ENCODE measurements around the gene TCERG1L.
"Not testable (repeated sequence)": the region's sequence is repeated elsewhere in the genome, so short reads cannot be mapped to it uniquely, and the experiment has no call there.

Gene TCERG1L

DNA sequence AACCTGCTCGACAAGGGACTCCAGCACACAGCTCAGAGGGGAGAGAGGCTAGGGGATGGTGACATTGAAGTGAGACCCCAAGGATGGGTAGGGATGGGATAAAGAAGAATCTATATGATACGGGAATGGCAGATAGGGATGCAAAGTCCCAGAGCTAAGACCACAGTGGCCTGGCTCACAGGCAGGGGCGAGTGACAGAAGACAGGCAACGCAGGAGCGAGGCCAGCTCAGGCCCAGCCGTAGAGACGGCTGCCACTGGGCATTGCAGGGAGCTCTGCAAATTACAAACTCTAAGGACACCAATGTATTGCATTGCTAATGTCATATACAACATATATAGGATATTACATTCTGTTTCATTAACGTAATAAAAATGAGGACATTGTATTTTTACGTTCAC lies 131.4 kb downstream of the TCERG1L start:
- peak; percentile 3 for DNase-seq

DNA sequence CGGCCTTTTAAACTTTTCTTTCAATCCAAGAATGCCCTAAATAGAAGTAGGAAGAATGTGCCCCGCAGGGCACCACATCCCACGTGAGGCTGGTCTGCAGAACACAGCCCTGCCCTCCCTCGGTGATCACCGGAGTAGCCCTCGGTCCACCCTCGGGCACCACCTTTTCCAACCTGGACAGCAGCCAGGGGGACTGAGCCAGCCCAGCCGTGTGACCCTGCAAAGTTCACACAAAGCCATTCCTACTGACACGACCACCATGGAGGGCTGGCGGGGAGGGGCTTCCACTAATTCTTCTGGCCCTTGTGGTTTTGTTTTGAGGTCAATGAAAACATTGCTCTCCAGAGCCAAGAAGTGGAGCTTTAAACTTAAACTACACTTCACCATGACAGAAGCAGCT lies 132.2 kb downstream of the TCERG1L start:
- DNase-seq = peak; percentile 28

DNA sequence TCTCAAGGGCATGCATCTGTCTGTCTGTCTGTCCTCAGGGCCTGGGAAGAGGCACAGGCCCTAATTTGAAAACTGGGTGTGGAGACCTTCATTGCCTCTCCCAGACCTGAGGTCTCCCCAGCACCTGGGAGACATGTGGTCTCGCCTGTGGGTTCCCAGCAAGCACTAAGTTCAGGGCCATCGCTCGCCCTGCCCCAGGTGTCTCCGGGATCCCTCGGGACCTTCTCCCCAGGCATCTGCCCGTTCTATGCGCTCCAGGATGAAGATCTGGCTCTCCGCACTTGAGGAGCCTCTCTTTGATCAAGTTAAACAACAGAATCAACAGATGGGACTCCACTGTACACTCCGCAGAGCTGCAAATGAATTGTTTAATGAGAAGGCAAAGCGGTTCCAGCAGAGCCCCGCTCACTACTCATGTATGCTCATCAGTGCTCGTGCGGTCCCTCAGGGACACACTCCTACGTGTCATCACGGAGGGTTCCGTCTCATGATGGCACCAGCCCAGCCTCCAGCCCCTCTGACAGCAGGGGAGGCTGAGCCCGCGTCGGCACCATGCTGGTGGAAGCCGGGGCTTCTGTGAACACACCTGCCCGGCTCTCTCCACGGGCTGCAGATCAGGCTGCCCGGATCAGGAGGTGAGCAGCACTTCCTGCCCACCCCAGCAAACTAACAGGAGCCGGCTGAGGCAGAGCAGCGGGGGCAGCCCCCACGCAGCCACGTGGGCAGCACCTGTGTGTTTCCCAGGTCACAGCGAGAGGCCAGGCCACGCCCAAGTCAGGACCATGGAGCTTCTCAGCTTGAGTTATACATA lies 132.8 kb downstream of the TCERG1L start:
- peak; percentile 28 for DNase-seq

DNA sequence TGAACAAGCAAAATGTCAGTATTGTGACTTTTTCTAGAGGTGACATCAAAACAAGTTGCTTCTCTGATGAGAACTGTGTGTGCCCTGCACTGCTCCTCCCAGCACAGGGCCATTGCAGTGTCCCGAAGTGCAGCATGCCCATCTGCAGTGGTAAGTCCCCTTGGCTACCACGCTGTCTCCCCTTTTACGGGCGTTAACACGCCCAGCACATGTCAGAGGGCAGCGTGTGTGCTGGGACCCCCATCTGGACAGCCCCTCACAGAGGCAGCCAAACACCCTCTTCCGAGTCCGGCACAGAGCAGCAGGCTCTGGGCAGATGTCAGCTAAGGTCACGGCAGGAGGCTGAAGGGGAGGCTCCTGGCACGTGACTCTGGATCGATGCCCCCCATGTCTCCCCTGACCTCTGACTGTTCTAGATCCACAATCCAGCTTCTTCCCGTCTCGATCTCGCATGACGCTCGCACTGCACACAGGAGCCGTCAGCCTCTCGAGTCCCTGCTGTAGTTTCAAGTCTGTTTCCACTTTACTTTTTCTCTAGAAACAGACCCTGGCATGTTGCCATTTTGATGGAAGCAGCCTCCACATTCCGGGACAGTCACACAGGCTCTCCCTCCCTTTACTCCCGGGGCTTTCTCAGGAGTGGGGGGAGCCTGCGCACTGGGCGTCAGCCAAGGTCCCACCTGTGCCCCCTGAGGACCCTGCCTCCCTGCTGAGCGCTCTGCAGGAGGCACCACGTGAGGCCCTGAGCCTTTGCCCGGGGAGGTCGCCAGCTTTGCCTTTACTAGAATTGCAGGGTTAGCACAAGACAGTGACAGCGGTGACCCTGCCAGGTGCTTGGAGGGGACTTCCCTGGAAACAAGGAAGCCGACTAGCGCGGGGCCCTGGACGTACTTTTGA lies 133.8 kb downstream of the TCERG1L start:
- DNase-seq = peak; percentile 17

DNA sequence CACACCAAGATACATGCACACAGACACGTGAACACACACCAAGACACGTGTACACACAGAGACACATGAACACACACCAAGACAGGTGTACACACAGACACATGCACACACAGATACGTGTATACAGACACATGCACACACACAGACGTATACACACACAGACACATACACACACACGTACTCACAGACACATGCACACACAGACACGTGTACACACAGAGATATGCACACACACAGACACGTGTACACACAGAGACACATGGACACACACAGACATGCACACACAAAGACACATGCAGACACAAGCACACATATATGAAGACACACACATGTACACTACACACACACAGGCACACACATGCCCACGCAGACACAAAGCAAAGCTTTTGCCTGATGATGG lies 134.6 kb downstream of the TCERG1L start:
- no peak for DNase-seq

DNA sequence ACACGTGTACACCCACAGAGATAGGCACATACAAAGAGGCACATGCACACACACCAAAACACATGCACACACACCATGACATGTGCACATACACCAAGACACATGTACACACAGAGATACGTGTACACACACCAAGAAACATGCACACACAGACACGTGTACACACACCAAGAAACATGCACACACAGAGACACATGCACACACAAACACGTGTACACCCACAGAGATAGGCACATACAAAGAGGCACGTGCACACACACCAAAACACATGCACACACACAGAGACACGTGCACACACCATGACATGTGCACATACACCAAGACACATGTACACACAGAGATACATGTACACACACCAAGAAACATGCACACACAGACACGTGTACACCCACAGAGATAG lies 135.2 kb downstream of the TCERG1L start:
- not testable (repeated sequence) for DNase-seq

DNA sequence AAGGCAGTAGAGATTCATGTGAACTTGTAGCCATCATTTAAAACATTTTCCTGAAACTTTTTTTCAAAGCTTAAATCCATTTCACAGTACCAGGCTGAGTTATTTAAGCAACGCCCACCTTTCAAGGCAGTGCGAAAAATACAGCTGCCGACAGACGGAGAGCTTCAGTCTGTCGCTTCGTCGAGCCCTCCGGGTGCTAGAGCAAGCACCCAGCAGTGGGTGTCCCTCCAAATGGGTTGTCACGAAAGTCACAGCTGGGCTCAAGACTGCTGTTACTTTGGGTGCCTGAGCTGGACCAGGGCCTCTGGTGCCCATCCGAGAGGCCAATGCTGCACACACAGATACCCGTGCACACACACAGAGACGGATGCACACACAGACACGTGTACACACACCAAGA lies 135.6 kb downstream of the TCERG1L start:
- no peak for DNase-seq

DNA sequence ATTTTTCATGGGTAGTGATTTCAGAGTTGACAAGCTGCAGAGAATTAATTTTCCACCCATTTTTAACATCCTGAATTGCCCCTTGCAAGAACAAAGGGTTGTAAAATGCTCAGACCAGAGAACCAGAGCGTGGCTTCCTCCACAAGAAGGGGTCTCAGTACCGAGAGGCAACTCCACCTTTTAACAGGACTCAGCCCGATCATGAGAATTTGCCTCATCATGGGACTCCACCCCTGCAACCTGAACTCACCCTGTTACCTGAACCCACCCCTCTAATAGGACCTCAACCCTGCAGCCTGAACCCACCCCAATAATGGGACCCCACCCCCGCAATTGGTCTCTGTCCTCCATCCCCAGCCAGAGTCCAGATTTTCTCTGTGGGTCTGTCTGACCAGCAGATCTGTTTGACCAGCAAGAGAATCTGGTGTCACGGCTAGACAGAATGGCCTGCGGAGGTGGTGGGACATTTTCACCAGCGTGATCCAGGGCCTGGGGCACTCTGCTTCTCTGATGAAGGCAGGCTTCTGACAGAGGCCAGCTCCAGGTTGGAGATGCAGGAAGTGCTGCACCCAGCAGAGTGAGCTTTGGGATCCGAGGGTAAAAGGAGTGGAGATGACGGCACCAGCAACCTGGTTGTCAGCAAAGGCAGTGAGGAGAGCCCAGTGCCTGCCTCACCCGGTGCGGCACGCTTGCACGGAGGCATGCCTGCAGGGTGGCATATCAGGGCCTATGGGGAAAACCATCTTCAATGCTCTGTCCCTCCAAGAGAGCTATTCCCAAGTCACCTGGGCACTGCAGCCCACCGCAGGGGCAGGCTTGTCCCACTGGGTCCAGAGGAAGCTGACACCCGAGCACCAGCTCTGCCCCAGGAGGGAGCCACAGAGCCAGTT lies 136.6 kb downstream of the TCERG1L start:
- no peak for DNase-seq

DNA sequence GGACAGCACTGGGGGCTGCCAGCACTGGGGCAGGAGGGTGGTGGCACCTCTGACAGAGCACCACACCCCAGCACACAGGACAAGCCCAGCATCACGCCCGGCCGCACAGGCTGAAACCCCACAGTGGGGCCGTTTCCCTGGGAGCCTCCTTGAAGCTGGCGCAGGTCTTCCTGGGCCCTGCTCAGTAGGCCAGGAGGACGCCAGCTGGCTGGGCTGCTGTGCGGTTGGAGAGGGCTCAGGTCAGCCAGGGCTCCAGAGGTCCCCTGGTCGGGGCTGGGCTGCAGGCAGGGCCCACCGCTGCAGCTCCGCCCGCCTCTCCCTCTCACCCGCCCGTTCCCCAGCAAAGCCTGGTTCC lies 137.3 kb downstream of the TCERG1L start:
- no peak for DNase-seq

DNA sequence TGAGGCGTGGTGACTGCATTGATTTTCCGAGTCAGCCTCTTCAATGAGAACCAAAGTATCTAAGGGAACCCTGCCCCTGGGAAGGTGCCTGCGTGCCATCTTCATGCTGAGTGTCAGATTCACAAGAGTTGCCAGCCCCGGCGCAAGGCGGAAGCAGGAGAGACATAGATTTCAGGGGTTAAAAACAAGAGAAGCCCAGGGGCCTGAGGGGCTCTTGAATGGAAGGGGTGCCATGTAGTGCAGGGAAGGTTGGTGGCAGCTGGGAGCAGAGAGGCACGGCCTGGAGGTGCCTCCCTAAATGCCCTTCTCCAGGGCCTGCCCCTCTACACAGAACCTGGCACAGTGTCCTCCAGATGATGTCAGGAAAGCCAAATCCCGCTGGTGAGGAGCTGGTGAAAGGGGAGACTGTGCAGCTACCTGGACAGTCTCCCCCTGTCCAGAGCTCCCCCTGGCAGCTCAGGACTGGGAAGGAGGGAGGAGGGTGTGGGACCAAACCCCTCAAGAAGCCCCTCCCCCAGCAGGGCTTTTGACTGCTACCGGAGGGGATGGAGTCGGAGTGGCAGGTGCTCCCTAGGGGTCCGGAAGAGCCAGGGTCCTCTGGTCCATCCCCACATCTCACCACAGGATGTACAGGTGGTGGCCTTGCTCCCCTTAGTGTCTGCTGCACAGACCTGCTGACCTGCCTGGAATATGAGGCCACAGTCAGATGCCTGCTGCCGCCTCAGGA lies 137.9 kb downstream of the TCERG1L start:
- DNase-seq = no peak

DNA sequence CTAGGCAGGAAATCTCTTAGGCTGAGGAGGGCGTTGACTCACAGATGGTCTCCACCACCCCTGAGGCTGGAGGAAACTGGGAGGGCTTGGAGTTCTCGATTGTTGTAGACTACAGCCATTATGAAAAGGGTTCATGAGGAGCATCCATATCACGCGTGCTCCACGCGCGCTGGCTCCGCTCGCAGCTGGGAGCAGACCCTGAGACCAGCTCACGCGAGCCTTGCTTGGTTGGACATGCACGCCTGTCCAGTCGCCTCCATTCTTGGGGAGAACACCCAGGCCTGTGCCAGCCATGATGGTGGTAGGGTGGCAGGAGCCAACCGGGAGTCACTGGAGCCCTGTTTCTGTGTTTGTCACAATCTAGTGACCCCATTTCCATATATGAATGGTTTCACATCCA lies 139.1 kb downstream of the TCERG1L start:
- no peak for DNase-seq

DNA sequence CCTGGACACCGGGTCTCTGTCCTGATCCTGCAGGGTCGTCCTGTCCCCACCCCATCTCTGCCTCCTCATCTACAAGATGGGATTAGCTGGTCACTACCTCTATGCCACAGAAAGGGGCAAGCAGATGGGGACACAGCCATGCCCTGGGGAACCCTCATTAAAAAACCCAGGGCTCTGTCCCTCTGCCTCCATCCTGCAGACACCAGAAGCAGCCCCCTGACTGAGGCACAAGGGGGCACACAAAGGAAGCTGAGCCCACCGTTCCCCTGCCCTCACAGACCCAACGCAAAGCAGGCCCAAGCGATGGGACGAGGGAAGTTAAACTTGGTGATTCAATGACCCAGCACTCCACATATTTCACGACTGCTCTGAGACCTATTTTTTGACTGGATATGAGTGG lies 142.4 kb downstream of the TCERG1L start:
- DNase-seq = no peak

DNA sequence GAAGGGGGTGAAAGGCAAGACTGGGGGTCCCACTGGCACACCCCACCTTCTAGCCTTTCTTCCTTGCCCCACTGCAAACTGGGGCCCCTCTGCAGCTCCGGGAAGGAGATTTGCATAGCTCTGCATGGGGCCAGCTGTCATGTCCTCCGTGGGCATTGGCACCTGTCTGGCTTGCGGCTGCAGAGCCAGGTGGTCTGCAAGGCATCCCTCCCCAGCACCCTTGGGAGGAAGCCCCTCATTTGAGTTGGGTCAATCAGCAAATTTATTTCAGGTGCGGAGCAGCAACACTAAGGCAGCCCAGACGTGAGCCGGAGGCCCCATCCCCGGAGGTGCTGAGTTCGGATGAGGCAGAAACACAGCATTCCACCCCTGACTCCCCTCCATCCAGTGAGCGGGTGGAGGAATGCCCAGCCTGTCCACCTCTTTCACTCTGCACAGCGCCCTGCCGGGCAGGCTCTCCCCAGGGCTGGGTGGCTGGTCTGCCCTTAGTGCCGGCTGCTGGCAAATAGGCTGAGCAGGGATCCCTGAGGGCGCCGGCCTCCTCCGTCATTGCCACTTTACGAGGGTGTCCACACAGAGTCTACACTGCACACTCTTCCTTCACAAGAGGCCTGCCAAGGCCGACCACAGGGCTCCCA lies 143.2 kb downstream of the TCERG1L start:
- DNase-seq = no peak

DNA sequence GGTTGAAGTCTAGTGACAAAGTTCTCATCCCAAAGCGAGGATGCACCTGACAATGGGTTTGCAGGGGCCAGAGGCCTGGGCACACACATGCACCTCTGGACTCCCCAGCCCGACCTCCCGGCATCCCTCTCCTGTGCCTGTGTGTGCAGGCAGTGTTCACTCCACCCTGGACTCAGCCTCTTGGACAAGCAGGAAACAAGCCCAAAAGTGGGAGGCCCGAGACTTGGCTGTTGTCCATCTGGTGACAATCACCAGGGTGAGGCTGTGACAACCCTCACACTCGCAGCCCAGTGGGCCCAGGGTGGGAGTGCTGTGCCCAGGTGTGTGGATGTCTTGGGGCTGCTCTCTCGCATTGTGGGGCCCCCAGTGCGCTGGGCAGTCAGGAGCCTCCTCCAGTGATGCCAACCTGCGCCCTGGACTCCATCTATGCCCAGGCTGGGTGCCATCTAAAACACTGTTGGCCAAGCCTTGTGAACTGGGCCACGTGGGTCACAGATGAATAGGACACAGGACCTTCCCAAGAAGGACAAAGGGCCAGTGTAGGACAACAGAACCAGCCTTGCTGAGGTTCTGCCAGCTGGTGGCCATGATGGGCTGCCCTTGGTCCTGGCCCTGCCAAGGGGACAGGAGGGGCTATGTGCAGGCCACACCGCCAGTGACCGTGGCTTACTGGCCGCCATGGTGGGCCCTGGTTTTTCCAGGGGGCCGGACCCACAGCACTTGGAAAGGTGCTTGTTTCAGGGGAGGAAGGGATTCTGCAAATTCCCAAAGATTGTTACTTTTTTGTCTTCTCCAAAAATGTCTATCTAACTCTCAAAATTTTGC lies 144.3 kb downstream of the TCERG1L start:
- no peak for DNase-seq

DNA sequence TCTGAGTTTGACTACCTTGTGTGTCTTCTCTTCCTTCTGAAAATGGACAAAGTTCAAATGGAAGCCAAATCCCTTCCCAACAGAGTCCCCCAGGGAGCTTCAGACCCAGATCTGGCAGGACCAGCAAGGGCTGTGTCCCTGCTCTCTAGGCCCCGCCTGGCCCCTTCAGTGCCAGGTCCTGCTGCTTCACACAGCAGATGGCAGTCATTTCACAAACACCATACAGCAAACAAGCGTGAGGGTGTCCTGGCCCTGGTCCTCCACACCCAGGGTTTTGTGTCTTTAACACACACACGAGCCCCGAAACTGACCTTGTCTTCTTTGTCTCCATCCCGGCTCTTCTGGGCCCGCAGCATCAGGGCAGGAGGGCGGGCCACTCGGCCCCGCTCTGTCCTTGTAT lies 145.0 kb downstream of the TCERG1L start:
- no peak for DNase-seq

DNA sequence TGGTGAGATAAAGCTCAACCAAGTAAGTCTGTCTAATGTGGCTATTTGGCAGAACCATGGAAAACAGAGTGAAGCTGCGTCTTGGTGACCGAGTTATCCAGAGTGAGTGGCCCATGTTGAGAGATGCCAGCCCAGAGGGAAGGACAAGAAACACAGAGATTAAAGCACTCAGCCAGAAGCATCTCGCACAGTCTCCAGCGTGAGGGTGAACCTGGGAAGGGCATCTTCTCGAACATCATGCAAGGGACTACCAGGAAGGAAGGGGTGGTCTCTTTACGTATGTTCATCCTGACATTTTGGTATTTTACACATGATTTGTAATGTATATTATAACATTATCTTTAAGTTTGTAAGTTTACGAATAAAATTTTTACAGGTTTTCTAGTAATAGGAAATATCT lies 146.4 kb downstream of the TCERG1L start:
- no peak for DNase-seq

DNA sequence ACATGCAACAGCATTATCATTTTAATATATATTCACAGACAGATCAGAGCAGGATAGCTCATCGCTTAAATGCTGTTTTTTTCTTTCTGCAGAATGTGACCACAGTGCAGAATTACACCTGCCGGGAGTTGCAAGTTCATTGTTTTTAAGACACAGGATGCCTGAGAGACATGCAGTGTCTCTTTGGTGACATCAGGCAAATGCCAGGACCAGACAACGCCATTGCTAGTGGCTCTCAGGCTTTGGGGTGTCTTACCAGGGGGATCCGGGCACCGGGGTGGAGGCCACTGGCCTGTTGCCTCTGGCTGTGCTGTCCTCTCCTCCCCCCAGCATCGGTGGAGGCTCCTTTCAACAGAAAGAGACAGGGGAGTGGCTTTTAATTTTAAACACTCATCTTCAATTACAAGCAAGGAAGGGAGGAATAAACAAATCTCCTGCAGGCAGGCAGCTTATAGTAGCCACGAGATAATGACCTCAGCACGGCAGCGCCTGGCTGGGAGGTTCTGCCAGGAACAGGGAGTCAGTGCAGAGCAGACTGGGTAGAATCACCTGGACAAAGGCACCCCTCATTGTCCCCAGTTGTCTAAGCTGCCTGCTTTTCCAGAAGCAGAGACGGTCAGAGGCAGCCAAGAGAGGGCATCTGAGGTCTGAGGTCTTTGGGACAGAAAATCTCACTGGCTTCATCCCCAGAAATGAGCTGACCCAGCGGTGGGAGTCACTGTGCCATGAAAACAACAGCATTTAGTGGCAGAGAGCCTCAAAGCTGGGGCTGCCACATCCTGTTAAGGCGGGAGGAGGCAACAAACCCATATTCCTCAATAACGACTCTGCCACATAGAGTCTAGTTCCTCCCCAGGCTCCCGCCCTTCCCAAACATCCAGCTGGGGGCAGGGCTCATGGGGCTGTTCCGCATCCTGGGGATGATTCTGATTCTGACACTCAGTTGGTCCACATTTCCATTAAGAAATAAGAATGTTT lies 148.4 kb downstream of the TCERG1L start:
- no peak for DNase-seq

DNA sequence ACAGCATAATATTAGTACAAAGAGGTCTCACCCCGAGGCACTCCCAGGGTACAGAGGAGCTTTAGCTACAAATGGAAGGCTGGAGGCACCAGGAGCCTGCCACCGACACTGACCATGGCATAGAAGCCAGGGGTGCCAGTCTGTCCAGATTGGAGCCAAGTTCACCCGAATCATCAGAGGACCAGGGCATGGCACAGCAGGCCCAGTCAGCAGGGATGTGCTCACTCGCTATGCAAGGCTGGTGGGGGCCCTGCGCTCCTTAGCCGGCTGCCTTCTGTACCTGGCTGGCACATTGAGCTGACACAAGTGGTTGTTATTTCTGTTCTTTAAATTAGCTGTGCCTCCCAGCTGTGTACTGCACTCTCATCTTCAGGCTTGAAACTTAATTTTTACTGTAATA lies 149.3 kb downstream of the TCERG1L start:
- no peak for DNase-seq

DNA sequence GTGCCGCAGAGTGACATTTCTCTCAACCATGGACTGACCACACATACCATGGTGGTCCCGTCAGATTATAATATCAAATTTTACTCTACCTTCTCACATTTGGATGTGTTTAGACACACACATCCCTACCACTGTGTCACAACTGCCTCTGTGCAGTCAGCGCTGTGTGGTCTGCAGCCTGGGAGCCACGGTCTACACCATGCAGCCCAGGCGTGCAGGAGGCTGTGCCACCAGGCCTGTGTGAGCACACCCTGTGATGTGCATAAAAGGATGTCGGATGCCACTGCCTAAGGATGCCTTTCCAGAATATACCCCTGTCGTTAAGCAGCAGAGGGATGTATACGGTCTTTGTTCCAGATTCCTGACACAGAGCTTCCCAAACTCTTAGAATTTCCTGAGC lies 150.4 kb downstream of the TCERG1L start:
- no peak for DNase-seq
